ENCODE results near the gene INO80D.

GRCh38 chr2:205984381-205984780 lies 101.6 kb downstream of the INO80D start:
- TF ChIP-seq NFATC3 (CRISPR knock-in tag; IDR thresholded peaks at IDR 0.05): no peak
- no peak for TF ChIP-seq RAD21 (CRISPR knock-in tag; IDR thresholded peaks at IDR 0.05)
- TF ChIP-seq SP2 (CRISPR knock-in tag; IDR thresholded peaks at IDR 0.05): no peak
- no peak for TF ChIP-seq ZNF740 (CRISPR knock-in tag; IDR thresholded peaks at IDR 0.05)

Measured in HepG2 (cell line).